Sigmoid colon (tissue), 7 donors: ENCODE measurements around the gene IDI2. TPM values are rescaled to one million over a fixed set of nuclear protein-coding genes. Genes with fewer than 3 reads are reported as not detected.

Experiments
- DNase-seq: peaks from one replicate; pipeline ENCODE4 v3.0.0-alpha.2; 2019
- H3K27ac ChIP-seq, 4 donors: fragments of 200-600 bp; sonication (generic); one replicate each; pipeline ENCODE4 v1.5.1; 2016 to 2019; ENCODE audit warnings: mild to moderate bottlenecking in 1 of 4
- H3K27me3 ChIP-seq, 3 donors: fragments of 200-600 bp; sonication (generic); one replicate each; pipeline ENCODE4 v1.5.1; 2019; ENCODE audit warnings: mild to moderate bottlenecking in 1 of 3
- H3K36me3 ChIP-seq, 4 donors: fragments of 200-600 bp; sonication (generic); one replicate each; pipeline ENCODE4 v1.5.1; 2016 to 2019
- H3K4me1 ChIP-seq, 4 donors: fragments of 200-600 bp; sonication (generic); one replicate each; pipeline ENCODE4 v1.5.1; 2017 to 2019
- H3K4me3 ChIP-seq, 4 donors: fragments of 200-600 bp; sonication (generic); one replicate each; pipeline ENCODE4 v1.5.1; 2017 to 2019; ENCODE audit warnings: mild to moderate bottlenecking in 2 of 4, moderate library complexity in 1 of 4
- H3K9me3 ChIP-seq, 4 donors: fragments of 200-600 bp in 3 of 4; sonication (generic) in 3 of 4; one replicate each; pipeline versions ENCODE4 v1.5.1 to v1.6.1; 2013 to 2019
- EP300 ChIP-seq, 4 donors: sonication (generic); formaldehyde crosslinking; IDR thresholded peaks; one replicate each; pipeline ENCODE4 v1.6.1; 2017; ENCODE audit warnings: antibody characterized with exemption in 4 of 4
- POLR2A ChIP-seq, 2 donors: fragments of 450-650 bp; IDR thresholded peaks; one replicate each; pipeline ENCODE4 v1.6.1; 2016; ENCODE audit warnings: antibody characterized with exemption in 2 of 2, mild to moderate bottlenecking in 2 of 2, moderate library complexity in 2 of 2
- POLR2AphosphoS5 ChIP-seq, 4 donors: sonication (generic); formaldehyde crosslinking; IDR thresholded peaks; one replicate each; pipeline ENCODE4 v1.6.1; 2017; ENCODE audit warnings: antibody characterized with exemption in 4 of 4
- WGBS, 2 donors: extraction: QIAGEN DNeasy Blood & Tissue Kit; methylation state at CpG; one replicate each; pipeline ENCODE4 v1.1.7; 2013; 5-methylcytosine and 5-hydroxymethylcytosine counted together
- intact Hi-C: fragments of 100-400 bp; cut with DNase I; formaldehyde crosslinking; loops from one replicate; pipeline ENCODE4 v1.15.1; 2023
- polyA plus RNA-seq, 3 donors: library from polyadenylated mRNA; stranded (reverse); fragments of 200-250 nt; gene quantifications; one replicate each; pipeline ENCODE4 v1.2.3, GENCODE V29; 2013
- total RNA-seq, 4 donors: library from RNA; depleted of rRNA; stranded (reverse); fragments of >200 nt; gene quantifications; one replicate each; pipeline ENCODE4 v1.1.0, GENCODE V29; 2016
- TF ChIP-seq, protein P1 (sequence below), 4 experiments: fragments of 450-650 bp in 3 of 4; fragments of 200-600 bp in 1 of 4; IDR thresholded peaks; one replicate each; pipeline ENCODE4 v1.5.1; 2016 to 2019; ENCODE audit warnings: antibody characterized with exemption in 4 of 4, mild to moderate bottlenecking in 3 of 4, moderate library complexity in 2 of 4
- donor health status: healthy with polysubstance abuse.
- donor health status: Bipolar disorder and iron deficiency.
- donor health status: healthy.

IDI2 gene
- total and polyA plus RNA-seq, 7 donors: not detected

DNA sequence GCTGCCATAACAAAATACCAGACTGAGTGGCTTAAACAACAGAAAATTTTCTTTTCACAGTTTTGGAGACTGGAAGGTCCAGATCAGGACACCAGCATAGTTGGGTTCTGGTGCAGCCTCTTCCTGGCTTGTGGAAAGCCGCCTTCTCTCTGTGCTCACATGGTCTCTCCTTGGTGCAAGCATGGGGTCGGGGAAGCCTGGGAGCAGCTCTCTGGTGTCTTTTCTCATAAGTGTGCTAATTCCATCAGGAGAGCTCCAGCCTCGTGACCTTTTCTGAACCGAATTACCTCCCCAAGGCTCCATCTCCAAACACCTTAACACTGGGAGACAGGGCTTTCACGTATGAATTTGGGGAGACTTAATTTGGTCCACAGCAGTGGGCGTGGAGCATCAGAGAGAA, 42.3 kb downstream of the IDI2 start:
- Histone ChIP-seq H3K27ac (no peak overlapping the region), H3K27me3 (no peaks in the 10 kb centered on the region), H3K4me1 (peaks cover 0 to 13% (median 9%) of the 10 kb centered on the region in 4 donors), H3K9me3 (peaks cover 0 to 14% (median 5%) of the 10 kb centered on the region in 4 donors), H3K4me3 (no peak overlapping the region), H3K36me3 (no peaks in the 10 kb centered on the region)
- no peak for DNase-seq
- intact Hi-C loops: no loop called here
- 93 to 97% methylated on average over 6 of the region's 6 CpGs for WGBS, 2 donors
- TF ChIP-seq POLR2A (IDR thresholded peaks at IDR 0.05): no peak
- no peak for TF ChIP-seq POLR2AphosphoS5 (IDR thresholded peaks at IDR 0.05)
- TF ChIP-seq, protein P1, sequence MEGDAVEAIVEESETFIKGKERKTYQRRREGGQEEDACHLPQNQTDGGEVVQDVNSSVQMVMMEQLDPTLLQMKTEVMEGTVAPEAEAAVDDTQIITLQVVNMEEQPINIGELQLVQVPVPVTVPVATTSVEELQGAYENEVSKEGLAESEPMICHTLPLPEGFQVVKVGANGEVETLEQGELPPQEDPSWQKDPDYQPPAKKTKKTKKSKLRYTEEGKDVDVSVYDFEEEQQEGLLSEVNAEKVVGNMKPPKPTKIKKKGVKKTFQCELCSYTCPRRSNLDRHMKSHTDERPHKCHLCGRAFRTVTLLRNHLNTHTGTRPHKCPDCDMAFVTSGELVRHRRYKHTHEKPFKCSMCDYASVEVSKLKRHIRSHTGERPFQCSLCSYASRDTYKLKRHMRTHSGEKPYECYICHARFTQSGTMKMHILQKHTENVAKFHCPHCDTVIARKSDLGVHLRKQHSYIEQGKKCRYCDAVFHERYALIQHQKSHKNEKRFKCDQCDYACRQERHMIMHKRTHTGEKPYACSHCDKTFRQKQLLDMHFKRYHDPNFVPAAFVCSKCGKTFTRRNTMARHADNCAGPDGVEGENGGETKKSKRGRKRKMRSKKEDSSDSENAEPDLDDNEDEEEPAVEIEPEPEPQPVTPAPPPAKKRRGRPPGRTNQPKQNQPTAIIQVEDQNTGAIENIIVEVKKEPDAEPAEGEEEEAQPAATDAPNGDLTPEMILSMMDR (IDR thresholded peaks at IDR 0.05): no peak
- no peak for TF ChIP-seq EP300 (IDR thresholded peaks at IDR 0.05)

DNA sequence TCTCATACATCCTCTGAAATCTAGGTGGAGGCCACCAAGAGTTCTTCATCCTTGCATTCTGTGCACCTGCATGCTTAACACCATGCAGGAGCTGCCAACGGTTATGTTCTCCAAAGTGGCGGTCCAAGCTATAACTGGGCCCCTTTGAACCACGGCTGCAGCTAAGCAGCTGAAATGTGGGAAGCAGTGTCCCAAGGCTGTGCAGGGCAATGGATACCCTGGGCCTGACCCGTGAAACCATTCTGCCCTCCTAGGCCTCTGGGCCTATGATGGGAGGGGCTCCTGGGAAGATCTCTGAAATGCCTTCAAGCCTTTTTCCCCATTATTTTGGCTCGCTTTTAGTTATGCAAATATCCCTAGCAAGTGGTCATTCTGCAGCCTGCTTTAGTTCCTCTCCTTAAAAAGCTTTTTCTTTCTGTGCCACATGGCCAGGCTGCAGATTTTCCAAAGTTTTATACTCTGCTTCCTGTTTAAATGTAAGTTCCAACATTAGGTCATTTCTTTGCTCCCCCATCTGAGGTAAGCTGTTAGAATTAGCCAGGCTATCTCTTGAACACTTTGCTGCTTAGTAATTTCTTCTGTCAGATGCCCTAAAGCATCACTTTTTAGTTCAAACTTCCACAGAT, 45.1 kb downstream of the IDI2 start:
- H3K9me3 ChIP-seq: peaks cover 0 to 14% (median 5%) of the 10 kb centered on the region in 4 donors
- H3K27me3 ChIP-seq: no peaks in the 10 kb centered on the region
- TF ChIP-seq, protein P1 (IDR thresholded peaks at IDR 0.05): no peak
- TF ChIP-seq POLR2AphosphoS5 (IDR thresholded peaks at IDR 0.05) (no peak), POLR2A (IDR thresholded peaks at IDR 0.05) (no peak), EP300 (IDR thresholded peaks at IDR 0.05) (no peak)
- H3K4me3 ChIP-seq: no peak overlapping the region
- WGBS, 2 donors: 96 to 98% methylated on average over 5 of the region's 5 CpGs
- intact Hi-C loops: no loop called here
- H3K27ac ChIP-seq: no peak overlapping the region
- DNase-seq: no peak
- H3K36me3 ChIP-seq: no peaks in the 10 kb centered on the region
- no peaks in the 10 kb centered on the region for H3K4me1 ChIP-seq

DNA sequence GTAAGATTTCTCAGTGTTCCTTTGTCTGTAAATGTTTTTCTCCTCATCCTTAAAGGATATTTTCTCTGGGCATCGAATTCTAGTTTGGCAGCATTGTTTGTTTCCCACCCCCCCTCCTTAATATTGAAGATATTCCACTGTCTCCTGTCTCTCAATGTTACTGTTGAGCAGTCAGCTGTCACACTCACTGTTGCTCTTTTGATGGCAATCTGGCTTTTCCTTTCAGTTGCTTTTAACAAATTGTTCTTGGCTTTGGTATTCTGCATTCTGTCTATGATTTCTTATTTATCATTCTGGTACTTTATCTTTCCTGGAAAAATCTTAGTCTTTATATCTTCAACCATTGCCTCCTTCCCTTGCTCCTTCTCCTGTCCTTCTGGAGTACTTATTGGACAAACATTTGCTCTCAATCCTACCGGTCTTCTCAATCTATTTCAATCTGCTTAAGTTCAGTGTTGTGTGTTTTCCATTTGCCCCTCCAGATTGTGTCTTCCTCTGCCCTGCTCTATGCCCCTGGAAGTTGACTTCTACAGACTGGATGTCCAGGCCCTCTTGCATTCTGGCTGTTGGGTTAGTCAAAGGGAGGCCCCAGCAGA, 46.7 kb downstream of the IDI2 start:
- no peaks in the 10 kb centered on the region for H3K36me3 ChIP-seq
- H3K27ac ChIP-seq: no peak overlapping the region
- 91 to 93% methylated on average over 2 of the region's 2 CpGs for WGBS, 2 donors
- H3K27me3 ChIP-seq: no peaks in the 10 kb centered on the region
- no peak overlapping the region for H3K4me3 ChIP-seq
- no peak for TF ChIP-seq EP300 (IDR thresholded peaks at IDR 0.05)
- no peak for TF ChIP-seq POLR2AphosphoS5 (IDR thresholded peaks at IDR 0.05)
- TF ChIP-seq, protein P1 (IDR thresholded peaks at IDR 0.05): no peak
- no peak for TF ChIP-seq POLR2A (IDR thresholded peaks at IDR 0.05)
- H3K9me3 ChIP-seq: peaks cover 0 to 14% (median 5%) of the 10 kb centered on the region in 4 donors
- H3K4me1 ChIP-seq: no peaks in the 10 kb centered on the region
- DNase-seq: no peak
- intact Hi-C loops: no loop called here

DNA sequence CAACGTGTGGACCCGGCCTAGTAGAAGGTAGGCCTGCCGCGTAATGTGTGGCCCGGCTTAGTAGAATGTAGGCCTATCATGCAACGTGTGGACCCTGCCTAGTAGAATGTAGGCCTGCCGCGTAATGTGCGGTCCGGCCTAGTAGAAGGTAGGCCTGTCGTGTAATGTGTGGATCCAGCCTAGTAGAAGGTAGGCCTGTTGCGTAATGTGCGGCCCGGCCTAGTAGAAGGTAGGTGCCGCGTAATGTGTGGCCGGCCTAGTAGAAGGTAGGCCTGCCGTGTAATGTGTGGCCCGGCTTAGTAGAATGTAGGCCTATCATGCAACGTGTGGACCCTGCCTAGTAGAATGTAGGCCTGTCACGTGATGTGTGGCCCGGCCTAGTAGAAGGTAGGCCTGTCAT, 49.3 kb downstream of the IDI2 start:
- WGBS, 2 donors: 94 to 96% methylated on average over 22 of the region's 22 CpGs
- DNase-seq: no peak
- no peak overlapping the region for H3K27ac ChIP-seq
- H3K36me3 ChIP-seq: no peaks in the 10 kb centered on the region
- no peak for TF ChIP-seq EP300 (IDR thresholded peaks at IDR 0.05)
- TF ChIP-seq, protein P1 (IDR thresholded peaks at IDR 0.05): no peak
- H3K27me3 ChIP-seq: no peaks in the 10 kb centered on the region
- no peak overlapping the region for H3K4me3 ChIP-seq
- intact Hi-C loops: no loop called here
- H3K4me1 ChIP-seq: no peaks in the 10 kb centered on the region
- peaks cover 0 to 14% (median 5%) of the 10 kb centered on the region in 4 donors for H3K9me3 ChIP-seq

DNA sequence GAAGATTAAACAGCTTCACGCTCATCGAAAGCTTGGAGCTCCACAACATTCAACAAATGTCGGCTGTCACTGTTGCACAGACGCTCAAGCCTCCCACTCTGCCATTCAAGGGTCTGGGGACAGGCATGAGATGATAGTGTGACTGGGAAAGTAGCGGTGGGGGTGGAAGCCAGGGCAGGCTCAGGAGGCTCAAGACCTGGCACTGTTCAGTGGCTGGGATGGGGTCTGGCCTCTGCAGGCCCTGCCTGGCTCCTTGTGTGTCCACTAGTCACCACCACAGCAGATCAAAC, 50.9 kb downstream of the IDI2 start:
- TF ChIP-seq POLR2A (IDR thresholded peaks at IDR 0.05) (no peak), EP300 (IDR thresholded peaks at IDR 0.05) (no peak), POLR2AphosphoS5 (IDR thresholded peaks at IDR 0.05) (no peak)
- TF ChIP-seq, protein P1 (IDR thresholded peaks at IDR 0.05): no peak

More for the DNA sequence above, 50.9 kb downstream of the IDI2 start:
- peaks cover 0 to 8% (median 5%) of the 10 kb centered on the region in 4 donors for H3K9me3 ChIP-seq
- no peak overlapping the region for H3K27ac ChIP-seq
- intact Hi-C loops: no loop called here
- H3K4me1 ChIP-seq: peaks cover 0 to 9% (median 4%) of the 10 kb centered on the region in 4 donors
- no peaks in the 10 kb centered on the region for H3K27me3 ChIP-seq
- DNase-seq: no peak
- no peaks in the 10 kb centered on the region for H3K36me3 ChIP-seq
- 89 to 97% methylated on average over 5 of the region's 5 CpGs for WGBS, 2 donors
- no peak overlapping the region for H3K4me3 ChIP-seq
